Myocyte (in vitro differentiated cells): ENCODE data around the gene SYDE1. TPM values are rescaled to one million over a fixed set of nuclear protein-coding genes. Genes with fewer than 3 reads are reported as not detected.

Experiments used
- DNase-seq: peaks from one replicate; pipeline ENCODE4 v3.0.0-alpha.2; 2012; ENCODE audit warnings: low read depth
- total RNA-seq: library from RNA; depleted of rRNA; stranded (reverse); fragments of >200 nt; gene quantifications from 2 replicates; pipeline ENCODE4 v1.2.3, GENCODE V29; 2014

SYDE1 gene
- total RNA-seq, 1 donor from 2014 or later, result 40.4 TPM

- DNase-seq, result no peak
Observed at GRCh38 chr19:15108145-15108844, 1.1 kb downstream of the SYDE1 start.

GRCh38 chr19:15108845-15109767 lies 1.9 kb downstream of the SYDE1 start:
- DNase-seq, result no peak

- DNase-seq, result no peak
Observed at GRCh38 chr19:15109768-15110417, 2.7 kb downstream of the SYDE1 start.

- no peak for DNase-seq
Observed at GRCh38 chr19:15110418-15110815, 3.2 kb downstream of the SYDE1 start.

- DNase-seq, result no peak
Observed at GRCh38 chr19:15111758-15112157, 4.6 kb downstream of the SYDE1 start.

- no peak for DNase-seq
Observed at GRCh38 chr19:15112385-15112784, 5.2 kb downstream of the SYDE1 start.

GRCh38 chr19:15113245-15114152 lies 6.3 kb downstream of the SYDE1 start:
- no peak for DNase-seq

- peak; percentile 34 for DNase-seq
Observed at GRCh38 chr19:15114153-15114540, 6.9 kb downstream of the SYDE1 start.

GRCh38 chr19:15115080-15115479 lies 7.9 kb downstream of the SYDE1 start:
- DNase-seq, result peak; percentile 32

- no peak for DNase-seq
Observed at GRCh38 chr19:15115762-15116615, 8.8 kb downstream of the SYDE1 start.

GRCh38 chr19:15116856-15117255 lies 9.7 kb downstream of the SYDE1 start:
- DNase-seq, result no peak

GRCh38 chr19:15118248-15118647 lies 11.0 kb downstream of the SYDE1 start:
- no peak for DNase-seq

- DNase-seq, result no peak
Observed at GRCh38 chr19:15118789-15119494, 11.7 kb downstream of the SYDE1 start.

GRCh38 chr19:15120135-15121026 lies 13.2 kb downstream of the SYDE1 start:
- DNase-seq, result no peak

- no peak for DNase-seq
Observed at GRCh38 chr19:15122331-15123030, 15.3 kb downstream of the SYDE1 start.

- no peak for DNase-seq
Observed at GRCh38 chr19:15123031-15123890, 16.1 kb downstream of the SYDE1 start.

GRCh38 chr19:15123900-15124299 lies 16.7 kb downstream of the SYDE1 start:
- DNase-seq, result peak; percentile 89
